NCI-H1105 treated with DMSO at 0.1 percent for 48 hours (cell line): ENCODE measurements around the gene RNF115.
"Not testable (repeated sequence)": the region's sequence is repeated elsewhere in the genome, so short reads cannot be mapped to it uniquely, and the experiment has no call there.

ENCODE experiments used
- DNase-seq: peaks from one replicate; lab custom pipeline; 2025; lab: John Stamatoyannopoulos, UW

Gene RNF115

GRCh38 chr1:145730467-145730866, 93.4 kb downstream of the RNF115 start:
- DNase-seq, result no peak

GRCh38 chr1:145729666-145730436, 94.0 kb downstream of the RNF115 start:
- no peak for DNase-seq

- DNase-seq, result no peak
Observed at GRCh38 chr1:145729196-145729595, 94.7 kb downstream of the RNF115 start.

- not testable (repeated sequence) for DNase-seq
Observed at GRCh38 chr1:145726193-145726592, 97.7 kb downstream of the RNF115 start.

- peak; percentile 43 for DNase-seq
Observed at GRCh38 chr1:145720878-145721671, 102.8 kb downstream of the RNF115 start.

GRCh38 chr1:145720556-145720877, 103.4 kb downstream of the RNF115 start:
- DNase-seq, result no peak

GRCh38 chr1:145719230-145720079, 104.4 kb downstream of the RNF115 start, which contains the start of gene CD160:
Gene CD160 (plus strand): TSS chr1:145719499. CDS start chr1:145728328, 8,829 bp downstream.
- DNase-seq, result no peak

- not testable (repeated sequence) for DNase-seq
Observed at GRCh38 chr1:145718465-145718864, 105.4 kb downstream of the RNF115 start.

- DNase-seq, result no peak
Observed at GRCh38 chr1:145717833-145718232, 106.1 kb downstream of the RNF115 start.

GRCh38 chr1:145716641-145717345, 107.1 kb downstream of the RNF115 start:
- DNase-seq, result no peak

- DNase-seq, result no peak
Observed at GRCh38 chr1:145714524-145715111, 109.3 kb downstream of the RNF115 start.

GRCh38 chr1:145711213-145711651, 112.7 kb downstream of the RNF115 start:
- no peak for DNase-seq

- no peak for DNase-seq
Observed at GRCh38 chr1:145710291-145711027, 113.4 kb downstream of the RNF115 start.

GRCh38 chr1:145708063-145708462, 115.8 kb downstream of the RNF115 start:
- DNase-seq, result no peak

- DNase-seq, result no peak
Observed at GRCh38 chr1:145707183-145707867, 116.6 kb downstream of the RNF115 start, which contains the start of gene PDZK1. Gene PDZK1 (minus strand): TSS chr1:145707368. CDS start chr1:145688021, 19,347 bp downstream.

- DNase-seq, result no peak
Observed at GRCh38 chr1:145706086-145706664, 117.7 kb downstream of the RNF115 start.

- DNase-seq, result no peak
Observed at GRCh38 chr1:145705622-145706021, 118.3 kb downstream of the RNF115 start.

GRCh38 chr1:145702826-145703225, 121.1 kb downstream of the RNF115 start:
- no peak for DNase-seq

GRCh38 chr1:145702052-145702451, 121.8 kb downstream of the RNF115 start:
- no peak for DNase-seq
